Left cardiac atrium (tissue), 4 donors: Measurements from ENCODE around the gene KRT77. TPM values are rescaled to one million over a fixed set of nuclear protein-coding genes. Genes with fewer than 3 reads are reported as not detected.

ENCODE experiments used
- ATAC-seq, 2 donors: fragments of 200-7000 bp; cut with Tn5 transposase; one replicate each; pipeline ENCODE4 v1.9.1; 2020; ENCODE audit warnings: mild to moderate bottlenecking in 2 of 2, moderate library complexity in 2 of 2
- DNase-seq: peaks from one replicate; pipeline ENCODE4 v3.0.0-alpha.2; 2020
- intact Hi-C, 2 donors: fragments of 100-400 bp; cut with DNase I; formaldehyde crosslinking; loops; one replicate each; pipeline versions ENCODE4 v1.14.1 to v1.15.1; 2022 to 2023
- total RNA-seq, 2 donors: library from RNA; stranded (reverse); fragmentation: NEBNext Ultra II Directional; extraction: Animal tissue kit (Norgen Biotek cat#: 25700); gene quantifications; one replicate each; pipeline ENCODE4 v1.2.1, GENCODE V29; 2021
- donor health status: DM: no; HTN: yes; CAD: no.
- donor health status: DM: no; HTN: yes; CAD: no; lungs with severe emphysema.
- donor health status: DM: yes; HTN: yes; CAD: no.
- donor health status: Dilated cardiomyopathy.

The KRT77 gene
- total RNA-seq, 2 donors from 2014 or later = not detected

DNA sequence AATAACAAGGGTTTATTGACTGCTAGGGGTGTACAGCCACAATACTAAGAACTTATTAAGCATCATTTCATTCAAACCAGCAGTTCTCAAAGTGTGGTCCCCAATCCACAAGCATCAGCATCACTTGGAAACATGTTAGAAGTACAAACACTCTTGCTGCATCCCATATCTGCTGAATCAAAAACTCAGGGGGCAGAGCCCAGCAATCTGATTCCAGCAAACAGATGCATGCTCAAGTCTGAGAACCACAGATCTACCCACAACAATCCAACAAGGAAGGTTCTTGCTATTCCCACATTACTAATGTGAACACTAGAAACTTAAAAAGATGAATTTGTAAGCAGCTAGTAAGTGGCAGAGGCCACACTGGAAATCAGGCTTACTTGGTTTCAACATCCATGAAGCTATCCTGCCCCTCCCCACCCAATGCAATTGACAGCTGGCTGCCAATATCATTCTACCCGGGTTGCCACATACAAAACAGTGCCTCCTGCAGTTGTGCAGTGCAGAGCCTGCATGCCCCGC is 6.2 kb downstream of the KRT77 start:
- DNase-seq = no peak
- intact Hi-C loops = no loop called here
- no peak for ATAC-seq

DNA sequence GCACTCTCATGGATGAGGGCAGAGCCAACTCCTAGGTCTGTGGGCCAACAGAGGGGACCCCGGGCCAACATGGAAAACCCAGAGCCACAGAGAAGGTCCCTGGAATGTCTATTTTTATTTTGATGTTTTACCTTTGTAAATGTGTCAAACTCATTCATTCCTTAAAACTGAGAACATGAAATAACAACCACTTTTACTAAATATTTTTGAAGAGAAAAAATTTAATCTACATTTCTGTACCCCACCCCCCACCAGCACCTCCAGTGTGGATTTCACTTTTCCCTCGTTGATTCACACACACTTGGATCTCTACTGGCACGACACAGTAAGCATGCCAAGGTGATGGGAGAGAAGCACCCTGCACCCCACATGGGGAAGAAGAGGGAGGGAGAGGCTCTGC is 6.7 kb downstream of the KRT77 start:
- intact Hi-C loops = no loop called here
- no peak for DNase-seq
- no peak for ATAC-seq

DNA sequence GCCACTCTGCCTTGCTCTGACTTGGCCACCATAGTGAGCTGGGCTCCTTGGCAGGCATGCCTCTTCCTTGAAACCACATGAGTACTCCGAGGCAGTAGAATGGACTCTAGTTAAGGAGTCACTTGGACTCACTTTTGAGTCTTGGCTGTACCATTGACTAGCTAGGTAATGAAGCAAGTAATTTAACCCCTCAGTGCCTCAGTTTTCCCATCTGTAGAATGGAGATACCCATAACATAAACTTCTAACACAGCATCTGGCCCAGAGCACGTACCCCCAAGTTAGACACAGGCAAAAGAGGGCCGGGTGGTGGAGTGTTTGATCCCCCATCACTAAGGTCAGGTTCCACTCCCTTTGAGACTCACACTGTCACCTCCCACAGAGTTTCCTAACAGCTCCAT is 8.3 kb downstream of the KRT77 start:
- ATAC-seq (no peak), DNase-seq (no peak)
- intact Hi-C loops = no loop called here

DNA sequence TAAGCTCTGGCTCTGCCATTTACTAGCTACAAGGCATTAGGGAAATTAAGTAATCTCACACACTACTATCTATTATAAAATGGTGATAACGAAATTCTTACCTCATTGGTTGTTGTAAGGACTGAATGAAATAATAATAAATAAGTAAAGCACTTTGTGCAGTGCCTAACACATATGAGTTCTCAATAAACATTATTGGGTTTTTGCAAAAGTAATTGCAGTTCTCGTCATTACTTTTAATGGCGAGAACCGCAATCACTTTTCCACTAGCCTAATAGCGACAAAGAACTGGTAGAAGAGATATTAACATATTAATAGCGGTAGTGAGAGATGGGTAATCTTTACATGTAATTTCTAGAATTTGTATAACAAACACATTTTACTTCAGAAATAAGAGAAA is 9.2 kb downstream of the KRT77 start:
- intact Hi-C loops = no loop called here
- ATAC-seq (no peak), DNase-seq (no peak)

DNA sequence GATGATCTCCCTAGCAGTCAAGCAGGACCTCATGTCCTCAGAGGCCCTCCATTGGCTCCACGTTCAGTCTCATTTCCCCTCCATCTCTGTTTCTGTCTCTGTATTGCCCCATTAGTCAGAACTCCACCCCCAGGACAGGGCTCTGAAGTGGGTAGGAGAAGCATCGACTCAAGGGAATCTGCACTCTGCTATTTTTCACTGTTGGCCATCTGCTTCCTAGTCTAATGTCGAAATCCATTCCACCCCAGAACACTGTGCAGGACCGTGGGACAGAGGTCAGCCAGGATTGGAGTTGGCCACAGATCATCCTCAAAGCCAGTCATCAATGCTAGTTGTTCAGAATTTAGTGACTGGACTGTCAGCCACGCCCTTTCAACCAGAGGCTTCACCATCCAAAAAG is 10.1 kb downstream of the KRT77 start:
- DNase-seq = no peak
- intact Hi-C loops = no loop called here
- ATAC-seq = no peak

DNA sequence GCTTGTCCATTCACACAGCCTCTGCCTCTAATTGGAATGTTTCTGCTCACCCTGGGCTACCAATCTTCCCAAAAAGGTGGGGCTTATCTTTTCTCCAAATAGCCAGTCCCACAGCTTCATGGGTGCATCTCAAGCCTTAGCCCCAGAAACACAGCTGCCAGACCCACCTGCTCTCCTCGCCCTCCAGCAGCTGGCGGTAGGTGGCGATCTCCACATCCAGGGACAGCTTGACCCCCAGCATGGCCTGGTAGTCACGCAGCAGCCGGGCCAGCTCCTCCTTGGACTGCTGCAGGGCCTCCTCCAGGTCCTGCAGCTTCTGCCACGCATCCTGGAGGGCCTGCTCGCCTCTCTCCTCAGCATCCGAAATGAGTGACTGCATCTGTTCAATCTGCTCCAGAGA is 11.1 kb downstream of the KRT77 start:
- DNase-seq = no peak
- no peak for ATAC-seq
- intact Hi-C loops = no loop called here

DNA sequence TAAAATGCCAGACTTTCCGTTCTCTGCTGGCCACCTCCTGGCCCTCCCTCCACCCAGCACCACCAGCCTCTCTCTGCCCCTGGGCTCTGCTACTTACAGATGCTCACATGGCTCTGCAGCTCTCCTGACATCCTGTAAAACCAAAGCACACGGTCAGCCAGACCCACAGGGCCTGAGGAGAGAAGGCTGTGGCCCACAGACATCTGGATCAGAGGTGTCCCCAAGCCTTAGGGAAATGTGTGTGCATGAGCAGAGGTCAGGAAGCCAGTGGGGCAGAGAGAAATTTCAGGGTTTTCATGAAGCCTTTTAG is 11.5 kb downstream of the KRT77 start:
- no peak for ATAC-seq
- intact Hi-C loops = no loop called here

DNA sequence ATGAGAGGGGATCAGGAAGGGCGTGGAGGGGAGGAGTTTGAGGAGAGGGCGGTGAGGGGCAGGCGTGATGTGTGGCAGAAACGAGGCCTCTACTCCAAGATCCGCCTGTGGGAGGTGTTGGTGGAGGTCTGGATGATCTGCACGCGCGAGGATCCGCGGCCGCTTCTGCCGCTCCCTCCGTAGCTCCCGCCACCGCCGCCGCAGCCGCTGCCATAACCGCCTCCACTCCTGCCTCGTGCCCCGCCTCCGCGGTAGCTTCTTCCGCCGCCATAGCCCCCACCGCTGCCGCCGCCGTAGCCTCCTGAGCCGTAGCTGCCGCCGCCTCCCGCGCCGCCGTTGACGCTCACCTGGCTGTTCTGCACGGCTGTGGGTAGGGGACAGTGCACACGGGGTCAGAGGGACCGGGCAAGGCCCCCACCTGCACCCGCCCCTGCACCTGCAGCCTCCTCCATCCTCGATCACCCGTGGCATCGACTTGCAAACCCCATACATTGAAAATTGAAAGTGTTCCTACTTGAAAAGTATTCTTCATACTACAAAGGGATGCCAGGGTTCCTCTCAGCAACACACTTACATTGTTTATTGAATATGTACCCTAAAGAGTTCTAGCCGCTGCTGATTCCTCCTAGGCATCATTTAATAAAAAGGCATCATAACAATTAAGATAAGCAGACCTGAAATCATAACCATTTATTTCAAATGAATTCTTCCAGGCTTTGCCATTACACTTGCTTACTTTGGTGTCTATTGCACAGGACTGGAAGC is 12.1 kb downstream of the KRT77 start:
- intact Hi-C loops = no loop called here
- peak in 1 of 2 donors; percentile 72 for ATAC-seq
- DNase-seq = peak; percentile 27

More for the DNA sequence above, 11.5 kb downstream of the KRT77 start:
- DNase-seq = no peak

DNA sequence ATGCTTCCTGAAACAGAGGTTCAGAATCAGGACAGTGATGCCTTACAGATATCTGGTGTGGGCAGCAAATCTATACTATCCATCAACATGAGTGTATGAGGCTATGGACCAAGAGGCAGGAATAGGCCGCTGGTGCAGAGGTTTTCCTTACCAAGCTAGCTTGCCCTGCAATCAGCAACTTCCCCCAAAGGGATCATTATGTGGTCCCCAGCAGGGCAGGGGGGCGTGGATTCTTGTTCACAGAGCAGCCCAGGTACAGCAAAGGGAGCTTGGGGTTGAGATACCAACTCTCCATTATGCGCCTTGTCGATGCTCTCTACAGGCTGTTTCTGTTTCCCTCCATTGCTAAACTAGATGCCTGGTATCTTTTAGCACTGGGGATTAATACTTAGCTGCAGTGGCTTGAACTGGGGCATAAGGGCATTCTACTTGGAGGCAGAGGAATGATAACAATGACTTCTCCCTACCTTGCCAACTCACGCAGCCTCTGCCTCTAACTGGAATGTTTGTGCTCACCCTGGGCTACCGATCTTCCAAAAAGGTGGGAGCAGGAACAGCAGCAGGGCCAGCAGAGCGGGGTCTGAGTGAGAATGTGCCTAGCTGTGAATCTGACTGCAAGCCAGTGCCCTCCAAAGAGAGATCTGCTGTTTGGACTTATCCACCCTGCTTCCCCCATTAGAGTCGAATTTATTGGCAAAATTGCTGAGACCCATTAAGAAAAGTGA is 12.8 kb downstream of the KRT77 start:
- ATAC-seq (no peak), DNase-seq (no peak)
- intact Hi-C loops = no loop called here

DNA sequence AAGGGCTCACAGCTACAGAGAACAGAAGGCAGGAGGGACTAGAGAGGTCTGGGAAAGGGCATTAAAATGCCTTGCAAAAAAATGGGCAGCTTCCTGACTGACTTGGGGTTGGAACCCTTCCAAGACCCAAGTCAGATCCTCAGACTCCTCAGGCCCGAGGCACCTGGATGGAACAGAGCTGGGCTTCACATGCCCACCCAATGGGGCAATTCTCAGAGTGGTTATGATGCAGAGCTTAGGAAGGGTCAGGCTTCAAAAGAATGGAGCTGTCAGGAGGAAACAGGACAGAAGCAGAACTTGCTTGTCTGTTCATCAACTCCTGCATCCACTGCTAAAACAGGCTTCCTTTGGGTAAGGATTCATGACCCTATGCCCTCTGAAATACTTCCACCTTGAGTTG is 13.4 kb downstream of the KRT77 start:
- no peak for DNase-seq
- intact Hi-C loops = no loop called here
- no peak for ATAC-seq

DNA sequence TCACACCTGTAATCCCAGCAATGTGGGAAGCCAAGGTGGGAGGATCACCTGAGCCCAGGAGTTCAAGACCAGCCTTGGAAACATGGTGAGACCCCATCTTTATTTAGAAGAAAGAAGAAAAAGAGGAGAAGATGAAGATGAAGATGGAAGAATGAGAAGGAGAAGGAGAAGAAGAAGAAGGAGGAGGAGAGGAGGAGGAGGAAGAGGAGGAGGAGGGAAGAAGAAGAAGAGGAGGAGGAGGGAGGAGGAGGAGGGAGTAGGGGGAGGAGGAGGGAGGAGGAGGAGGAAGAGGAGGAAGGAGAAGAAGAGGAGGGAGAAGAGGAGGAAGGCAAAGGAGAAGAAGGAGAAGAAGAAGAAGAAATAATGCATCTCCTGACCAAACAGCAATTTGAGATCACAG is 14.1 kb downstream of the KRT77 start:
- no peak for DNase-seq
- intact Hi-C loops = no loop called here
- no peak for ATAC-seq

DNA sequence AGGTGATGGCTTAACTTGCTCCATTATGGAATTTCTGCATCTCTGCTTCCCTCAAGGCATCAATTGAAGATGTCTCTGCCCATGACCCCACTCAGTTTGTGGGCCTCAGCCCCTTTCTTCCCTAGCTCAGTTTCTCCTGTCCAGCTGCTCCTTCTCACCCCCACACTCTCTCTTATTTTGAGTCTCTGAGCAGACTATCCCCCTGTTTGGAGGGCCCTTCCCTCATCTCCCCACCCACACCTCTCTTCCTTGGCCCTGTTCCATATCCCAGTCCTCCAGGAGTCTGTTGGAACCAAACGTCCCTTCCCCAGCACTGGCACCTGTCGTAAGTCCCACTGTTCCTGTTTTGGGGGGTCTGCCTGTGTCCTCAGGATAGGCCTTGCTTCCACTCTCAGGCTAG is 14.8 kb downstream of the KRT77 start:
- ATAC-seq (no peak), DNase-seq (no peak)
- intact Hi-C loops = no loop called here

DNA sequence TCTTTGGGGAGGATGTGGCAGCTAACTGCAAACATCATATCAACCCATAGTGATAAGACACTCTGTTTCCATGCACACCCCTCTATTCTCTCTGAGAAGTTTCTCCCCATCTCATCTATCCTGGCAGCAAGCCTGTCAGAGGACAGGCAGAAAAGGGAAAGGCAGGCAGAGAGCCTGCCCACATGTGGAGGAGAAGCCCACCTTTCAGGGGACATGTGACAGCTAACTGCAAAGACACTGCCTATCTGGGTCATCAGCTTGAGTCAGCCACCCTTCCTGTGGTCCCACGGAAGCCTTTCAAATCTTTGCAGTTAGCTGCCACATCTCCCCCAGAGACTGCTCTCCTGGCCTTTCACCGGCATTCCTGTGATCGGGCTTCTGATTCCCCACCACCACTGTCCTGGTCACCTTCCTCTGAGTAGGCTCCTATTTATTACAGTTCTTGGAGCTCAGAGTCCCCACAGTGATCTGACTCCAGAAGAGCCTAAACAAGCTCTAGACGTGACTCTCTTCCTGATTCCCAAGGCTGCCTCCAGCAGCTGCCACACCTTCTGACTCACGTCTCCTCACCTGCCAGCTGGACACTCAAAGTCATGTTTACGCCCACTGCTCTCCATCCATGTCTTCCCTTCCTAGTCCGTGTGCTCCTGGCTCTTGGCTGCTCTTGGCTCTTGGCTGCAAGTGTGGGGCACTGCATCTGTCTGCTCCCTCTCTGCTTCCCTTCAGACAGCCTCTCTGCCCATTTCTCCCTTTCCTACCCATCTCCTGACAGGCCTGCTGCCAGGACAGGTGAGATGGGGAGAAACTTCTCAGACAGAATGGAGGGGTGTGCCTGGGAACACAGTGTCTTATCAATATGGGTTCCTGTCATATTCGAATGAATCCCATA is 15.6 kb downstream of the KRT77 start:
- intact Hi-C loops = no loop called here
- ATAC-seq (peak in 1 of 2 donors; percentile 19), DNase-seq (no peak)

DNA sequence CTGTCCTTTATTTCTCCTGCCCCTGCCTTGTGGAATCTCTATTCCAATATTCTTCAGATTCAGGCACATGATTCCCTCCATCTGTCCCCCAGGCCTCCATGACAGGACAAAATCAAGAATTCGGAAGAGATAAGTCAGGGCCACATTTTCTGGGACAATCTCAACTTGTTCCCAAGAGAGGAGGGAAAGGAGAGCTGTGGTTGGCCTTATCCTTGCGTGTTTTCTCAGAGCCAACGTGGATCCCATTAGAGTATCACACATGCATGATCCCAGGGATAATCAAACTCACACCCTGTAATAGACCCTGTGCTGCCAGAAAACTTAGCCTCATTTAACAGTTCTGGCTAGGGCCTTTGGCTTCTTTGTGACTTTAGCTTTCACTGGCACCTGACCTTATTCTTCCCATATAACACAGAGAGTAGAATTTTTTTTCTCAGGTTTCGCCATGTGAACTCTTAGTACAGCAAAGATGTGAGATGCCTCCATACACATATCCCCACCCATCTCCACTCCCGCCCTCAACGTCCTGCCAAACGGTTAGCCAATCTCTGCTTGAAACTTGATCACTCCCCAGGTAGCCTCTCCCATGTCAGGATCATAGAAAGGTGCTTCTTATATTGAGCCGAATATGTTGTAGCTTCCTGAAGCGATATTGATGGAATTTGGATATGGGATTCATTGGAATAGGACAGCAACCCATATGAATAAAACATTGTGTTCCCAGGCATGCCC is 16.4 kb downstream of the KRT77 start:
- intact Hi-C loops = no loop called here
- no peak for ATAC-seq
- no peak for DNase-seq

DNA sequence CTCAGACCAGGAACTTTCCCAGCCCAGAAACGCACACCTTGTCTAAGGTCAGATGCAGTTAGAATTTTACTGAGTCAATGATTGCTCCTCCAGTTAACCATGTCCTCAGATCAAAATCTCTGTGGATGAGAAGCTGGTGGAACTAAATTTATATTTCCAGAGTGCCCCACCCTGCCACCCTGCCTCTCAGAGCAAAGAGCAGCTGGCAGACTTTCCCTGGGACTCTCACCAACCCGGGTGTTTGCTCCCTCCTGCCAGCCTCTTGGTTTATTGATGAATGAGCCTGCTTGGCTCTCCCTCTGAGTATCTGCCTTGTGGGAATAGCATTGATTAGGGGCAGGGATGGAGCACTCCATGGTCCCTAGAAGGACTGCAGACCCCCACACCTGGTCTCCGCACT is 17.3 kb downstream of the KRT77 start:
- no peak for DNase-seq
- intact Hi-C loops = no loop called here
- ATAC-seq = no peak

DNA sequence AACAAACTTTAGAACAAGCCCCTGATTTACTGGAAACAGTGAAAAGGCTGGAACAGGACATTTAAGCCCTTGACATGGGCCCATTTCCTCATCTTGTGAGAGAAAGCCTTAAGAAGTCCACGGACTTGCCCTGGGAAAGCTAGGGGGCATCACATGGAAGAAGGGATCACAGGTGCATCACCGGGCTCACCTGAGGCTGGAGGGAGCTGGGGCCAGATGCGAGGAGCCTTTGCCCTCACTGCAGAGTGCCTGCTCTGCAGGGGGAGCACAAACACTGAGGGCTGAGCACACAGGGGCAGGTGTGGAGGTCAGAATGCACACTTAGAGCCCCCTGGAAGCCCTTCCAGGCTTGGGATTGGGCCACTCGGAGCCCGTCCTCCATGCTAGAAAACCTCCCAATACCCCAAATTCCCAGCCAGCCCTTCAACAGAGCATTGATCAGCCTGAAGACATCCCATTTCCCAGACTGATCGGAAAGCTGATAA is 17.9 kb downstream of the KRT77 start:
- intact Hi-C loops = no loop called here
- no peak for ATAC-seq
- no peak for DNase-seq

DNA sequence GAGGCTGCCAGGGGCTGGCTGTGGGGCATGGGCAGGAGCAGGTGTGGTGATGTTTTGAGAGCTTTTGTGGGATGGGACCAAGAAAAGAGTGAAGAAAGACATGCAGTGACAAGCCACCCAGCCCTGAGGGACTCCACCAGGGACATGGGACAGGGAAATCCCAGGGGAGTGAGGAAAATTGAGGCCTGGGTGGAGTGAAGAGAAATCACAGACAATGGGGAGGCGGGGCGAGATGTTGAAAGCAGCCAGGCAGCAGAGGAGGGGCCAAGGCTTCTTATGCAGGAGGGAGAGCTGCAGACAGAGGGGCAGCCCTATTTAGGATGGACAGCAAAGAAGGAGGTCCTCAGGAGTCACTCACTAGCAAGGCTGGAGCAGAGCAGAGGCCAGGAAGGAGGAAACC is 18.9 kb downstream of the KRT77 start:
- intact Hi-C loops = no loop called here
- DNase-seq (no peak), ATAC-seq (no peak)

DNA sequence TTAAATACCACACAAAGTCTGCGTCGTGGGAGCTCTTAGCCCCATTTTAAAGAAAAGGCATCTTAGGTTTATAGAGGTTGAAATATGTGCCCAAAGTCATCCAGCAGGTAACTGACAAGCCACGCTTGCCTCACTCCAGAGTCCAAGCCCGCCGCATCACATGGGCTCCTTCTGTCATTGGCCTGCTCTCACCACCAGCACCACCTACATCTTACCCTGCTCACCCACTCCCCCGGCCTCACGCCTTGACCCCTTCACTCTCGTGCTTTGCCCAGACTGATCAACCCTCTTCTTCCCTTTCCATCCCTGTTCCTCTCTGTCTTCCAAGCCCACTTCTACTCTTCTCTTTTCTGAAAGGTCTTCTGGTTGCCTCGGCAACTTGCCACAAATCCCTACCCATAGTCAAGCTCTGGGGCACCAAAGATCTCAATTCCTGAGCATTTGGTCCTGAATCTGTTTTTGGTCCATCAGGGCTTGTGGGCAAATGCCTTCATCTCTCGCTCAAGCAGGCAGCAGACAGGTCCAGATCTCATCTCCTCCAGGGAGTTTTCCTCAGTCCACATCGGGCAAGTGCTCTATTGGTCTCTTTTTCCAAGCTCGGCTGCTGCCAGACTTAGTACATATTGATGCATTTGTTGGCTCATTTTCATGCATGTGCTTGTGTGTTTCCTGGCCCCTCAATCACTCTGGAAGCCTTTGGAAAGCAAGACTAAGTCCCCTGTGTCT is 19.6 kb downstream of the KRT77 start:
- ATAC-seq (no peak), DNase-seq (no peak)
- intact Hi-C loops = no loop called here
